NCI-H2227 (cell line): ENCODE results near the gene KRTAP19-4.
"Not testable (repeated sequence)": the region's sequence is repeated elsewhere in the genome, so short reads cannot be mapped to it uniquely, and the experiment has no call there.

Experiments used
- DNase-seq: peaks from one replicate; lab custom pipeline; 2025; ENCODE audit not compliant: unreplicated experiment; lab: John Stamatoyannopoulos, UW

KRTAP19-4 gene

GRCh38 chr21:30497065-30497464, at the start of gene KRTAP19-4:
Gene KRTAP19-4, minus strand, starts transcription at chr21:30497165. Its CDS starts 55 bp downstream, at chr21:30497110.
- DNase-seq = no peak

GRCh38 chr21:30541764-30542163, 44.8 kb upstream of the KRTAP19-4 start, which contains the start of gene KRTAP19-6:
Gene KRTAP19-6, minus strand, starts transcription at chr21:30541864. Its CDS starts 31 bp downstream, at chr21:30541833.
- no peak for DNase-seq

GRCh38 chr21:30518876-30519275, 21.9 kb upstream of the KRTAP19-4 start:
- DNase-seq = no peak

- DNase-seq = no peak
These were observed 18.7 kb upstream of the KRTAP19-4 start for GRCh38 chr21:30515681-30516080.

GRCh38 chr21:30505621-30506205, 8.7 kb upstream of the KRTAP19-4 start:
- not testable (repeated sequence) for DNase-seq

GRCh38 chr21:30502041-30502440, 5.1 kb upstream of the KRTAP19-4 start, which contains the start of gene KRTAP19-5:
Gene KRTAP19-5, minus strand, starts transcription at chr21:30502141. Its CDS starts 51 bp downstream, at chr21:30502090.
- no peak for DNase-seq

GRCh38 chr21:30491963-30492428, 5.0 kb downstream of the KRTAP19-4 start, which contains the start of gene KRTAP19-3:
Gene KRTAP19-3, minus strand, starts transcription at chr21:30492013. Its CDS starts 56 bp downstream, at chr21:30491957.
- no peak for DNase-seq

GRCh38 chr21:30487336-30487735, 9.6 kb downstream of the KRTAP19-4 start, which contains the start of gene KRTAP19-2:
Gene KRTAP19-2, minus strand, starts transcription at chr21:30487436. Its CDS starts 88 bp downstream, at chr21:30487348.
- no peak for DNase-seq

GRCh38 chr21:30486180-30486579, 10.8 kb downstream of the KRTAP19-4 start:
- no peak for DNase-seq

- DNase-seq = no peak
These were observed 14.8 kb downstream of the KRTAP19-4 start for GRCh38 chr21:30482130-30482529.

GRCh38 chr21:30480145-30480544, 16.8 kb downstream of the KRTAP19-4 start, which contains the start of gene KRTAP19-1:
Gene KRTAP19-1, minus strand, starts transcription at chr21:30480367. Its CDS starts 50 bp downstream, at chr21:30480317.
- DNase-seq = no peak

- DNase-seq = no peak
These were observed 17.7 kb downstream of the KRTAP19-4 start for GRCh38 chr21:30479259-30479658.

- DNase-seq = no peak
These were observed 19.0 kb downstream of the KRTAP19-4 start for GRCh38 chr21:30478004-30478403.

- DNase-seq = no peak
These were observed 27.9 kb downstream of the KRTAP19-4 start for GRCh38 chr21:30468900-30469714.

- no peak for DNase-seq
These were observed 33.3 kb downstream of the KRTAP19-4 start for GRCh38 chr21:30463713-30464112.

- no peak for DNase-seq
These were observed 48.5 kb downstream of the KRTAP19-4 start for GRCh38 chr21:30448514-30448913.

- DNase-seq = no peak
These were observed 49.9 kb downstream of the KRTAP19-4 start for GRCh38 chr21:30447056-30447455.
